ENCODE data around the gene C10orf105.

GRCh38 chr10:71763352-71764127, 44.0 kb upstream of the C10orf105 start:
- TF ChIP-seq POLR2AphosphoS5 (IDR thresholded peaks at IDR 0.05; ENCODE audit: low read depth, low read length) = no peak
- TF ChIP-seq RCOR1 (IDR thresholded peaks at IDR 0.05; ENCODE audit: low read length) = no peak
- no peak for TF ChIP-seq EZH2phosphoT487 (IDR thresholded peaks at IDR 0.05; ENCODE audit: borderline replicate concordance, low read depth)
- TF ChIP-seq FOSL2 (IDR thresholded peaks at IDR 0.05; ENCODE audit: borderline replicate concordance, low read depth) = no peak
- TF ChIP-seq CTCF (IDR thresholded peaks at IDR 0.05) = no peak
- TF ChIP-seq SMC3 (IDR thresholded peaks at IDR 0.05; ENCODE audit: low read depth, low read length) = no peak
- TF ChIP-seq RAD21 (IDR thresholded peaks at IDR 0.05; ENCODE audit: low read length) = no peak
- no peak for TF ChIP-seq MAX (IDR thresholded peaks at IDR 0.05; ENCODE audit: low read depth)
- no peak for TF ChIP-seq TAF1 (IDR thresholded peaks at IDR 0.05; ENCODE audit: borderline replicate concordance, low read depth, low read length)
- no peak for TF ChIP-seq ZBTB33 (IDR thresholded peaks at IDR 0.05; ENCODE audit: borderline replicate concordance, low read depth)
- no peak for TF ChIP-seq PBX3 (IDR thresholded peaks at IDR 0.05)
- no peak for TF ChIP-seq USF2 (IDR thresholded peaks at IDR 0.05; ENCODE audit: borderline replicate concordance, low read depth, low read length)
